ENCODE results near the gene BCL2L13. TPM values are rescaled to one million over a fixed set of nuclear protein-coding genes. Genes with fewer than 3 reads are reported as not detected.
A peak's percentile ranks its signal among the peaks of the same experiment; 100 is the strongest.

BCL2L13 gene
- total and polyA plus RNA-seq, 4 experiments from 2014 or later = 28.3 to 39.2 (median 32.8) TPM

- H3K4me3 ChIP-seq (ENCODE audit: low read length in 2 of 2) = no peak overlapping the region
- peaks cover 17 to 34% of the 10 kb centered on the region in 2 donors for H3K36me3 Mint-ChIP-seq
- intact Hi-C loops (cut with micrococcal nuclease) = no loop called here
- CTCF ChIA-PET (ENCODE audit: partially characterized antibody) = interaction anchor here (2.8 kb wide), 1 partner anchor 17 kb away, joined by 9 read pairs; no protein-coding TSS in a partner anchor
- DNase-seq = no peak
- H3K4me1 ChIP-seq (ENCODE audit: insufficient read depth, low read length) = peaks cover 10% of the 10 kb centered on the region
- no peaks in the 10 kb centered on the region for H3K9me3 ChIP-seq (ENCODE audit: control insufficient read depth in 1 of 2, low read length in 2 of 2)
- no peaks in the 10 kb centered on the region for H3K27me3 Mint-ChIP-seq
- no peaks in the 10 kb centered on the region for H3K9me3 Mint-ChIP-seq
- no peaks in the 10 kb centered on the region for H3K27me3 ChIP-seq (ENCODE audit: insufficient read depth, low read length)
- H3K36me3 ChIP-seq (ENCODE audit: insufficient read depth, low read length) = peaks cover 18% of the 10 kb centered on the region
- no peak overlapping the region for H3K4me3 Mint-ChIP-seq
- H3K4me1 Mint-ChIP-seq = peaks cover 11 to 27% (median 15%) of the 10 kb centered on the region in 4 donors
- H3K27ac ChIP-seq (ENCODE audit: low read depth, low read length) = no peak overlapping the region
- peak overlapping the region in 3 of 7 donors; percentile 2 to 25 (median 23) for H3K27ac Mint-ChIP-seq
- POLR2A ChIA-PET (ENCODE audit: partially characterized antibody) = no interaction called here
Observed at GRCh38 chr22:17725500-17725796, 86.9 kb downstream of the BCL2L13 start.

- H3K27me3 Mint-ChIP-seq = no peaks in the 10 kb centered on the region
- DNase-seq = no peak
- peaks cover 11 to 27% (median 15%) of the 10 kb centered on the region in 4 donors for H3K4me1 Mint-ChIP-seq
- peak overlapping the region in 2 of 8 donors; percentile 2 to 63 for H3K4me3 Mint-ChIP-seq
- Histone ChIP-seq H3K9me3 (ENCODE audit: control insufficient read depth in 1 of 2, low read length in 2 of 2) (no peaks in the 10 kb centered on the region), H3K27me3 (ENCODE audit: insufficient read depth, low read length) (no peaks in the 10 kb centered on the region), H3K27ac (ENCODE audit: low read depth, low read length) (no peak overlapping the region), H3K4me1 (ENCODE audit: insufficient read depth, low read length) (peaks cover 10% of the 10 kb centered on the region), H3K36me3 (ENCODE audit: insufficient read depth, low read length) (peaks cover 18% of the 10 kb centered on the region), H3K4me3 (ENCODE audit: low read length in 2 of 2) (no peak overlapping the region)
- intact Hi-C loops (cut with micrococcal nuclease) = no loop called here
- CTCF ChIA-PET (ENCODE audit: partially characterized antibody) = no interaction called here
- H3K36me3 Mint-ChIP-seq = peaks cover 17 to 39% of the 10 kb centered on the region in 2 donors
- no peaks in the 10 kb centered on the region for H3K9me3 Mint-ChIP-seq
- POLR2A ChIA-PET (ENCODE audit: partially characterized antibody) = no interaction called here
- peak overlapping the region; percentile 59 to 87 (median 67) for H3K27ac Mint-ChIP-seq
Observed at GRCh38 chr22:17726006-17726927, 87.7 kb downstream of the BCL2L13 start.

GRCh38 chr22:17726928-17727897, 88.7 kb downstream of the BCL2L13 start:
- Histone ChIP-seq H3K36me3 (ENCODE audit: insufficient read depth, low read length) (peaks cover 18% of the 10 kb centered on the region), H3K4me1 (ENCODE audit: insufficient read depth, low read length) (peaks cover 10% of the 10 kb centered on the region), H3K27ac (ENCODE audit: low read depth, low read length) (no peak overlapping the region), H3K27me3 (ENCODE audit: insufficient read depth, low read length) (no peaks in the 10 kb centered on the region), H3K4me3 (ENCODE audit: low read length in 2 of 2) (no peak overlapping the region), H3K9me3 (ENCODE audit: control insufficient read depth in 1 of 2, low read length in 2 of 2) (no peaks in the 10 kb centered on the region)
- Mint-ChIP-seq H3K36me3 (peaks cover 17 to 46% of the 10 kb centered on the region in 2 donors), H3K27me3 (no peaks in the 10 kb centered on the region), H3K4me1 (peaks cover 11 to 27% (median 15%) of the 10 kb centered on the region in 4 donors), H3K9me3 (no peaks in the 10 kb centered on the region), H3K4me3 (peak overlapping the region in 1 of 8 donors; percentile 2), H3K27ac (peak overlapping the region; percentile 59 to 88 (median 67))
- POLR2A ChIA-PET (ENCODE audit: partially characterized antibody) = no interaction called here
- no peak for DNase-seq
- CTCF ChIA-PET (ENCODE audit: partially characterized antibody) = interaction anchor here (1.0 kb wide), 1 partner anchor 16 kb away, joined by 3 read pairs; no protein-coding TSS in a partner anchor
- intact Hi-C loops (cut with micrococcal nuclease) = no loop called here

GRCh38 chr22:17728786-17729185, 90.2 kb downstream of the BCL2L13 start:
- peaks cover 24% of the 10 kb centered on the region for H3K36me3 ChIP-seq (ENCODE audit: insufficient read depth, low read length)
- H3K27me3 Mint-ChIP-seq = no peaks in the 10 kb centered on the region
- no peak for DNase-seq
- ChIA-PET CTCF (ENCODE audit: partially characterized antibody) (no interaction called here), POLR2A (ENCODE audit: partially characterized antibody) (no interaction called here)
- peaks cover 14 to 24% (median 18%) of the 10 kb centered on the region in 4 donors for H3K4me1 Mint-ChIP-seq
- H3K27ac ChIP-seq (ENCODE audit: low read depth, low read length) = no peak overlapping the region
- intact Hi-C loops (cut with micrococcal nuclease) = no loop called here
- no peak overlapping the region for H3K27ac Mint-ChIP-seq
- H3K9me3 ChIP-seq (ENCODE audit: control insufficient read depth in 1 of 2, low read length in 2 of 2) = no peaks in the 10 kb centered on the region
- H3K4me1 ChIP-seq (ENCODE audit: insufficient read depth, low read length) = peaks cover 10% of the 10 kb centered on the region
- no peak overlapping the region for H3K4me3 Mint-ChIP-seq
- H3K27me3 ChIP-seq (ENCODE audit: insufficient read depth, low read length) = no peaks in the 10 kb centered on the region
- H3K9me3 Mint-ChIP-seq = no peaks in the 10 kb centered on the region
- peaks cover 11 to 58% of the 10 kb centered on the region in 2 donors for H3K36me3 Mint-ChIP-seq
- H3K4me3 ChIP-seq (ENCODE audit: low read length in 2 of 2) = no peak overlapping the region

GRCh38 chr22:17729561-17729960, 91.0 kb downstream of the BCL2L13 start:
- Mint-ChIP-seq H3K9me3 (no peaks in the 10 kb centered on the region), H3K27me3 (no peaks in the 10 kb centered on the region), H3K36me3 (peaks cover 11 to 65% of the 10 kb centered on the region in 2 donors), H3K27ac (peak overlapping the region in 4 of 7 donors; percentile 18 to 89 (median 30)), H3K4me1 (peaks cover 19 to 32% (median 25%) of the 10 kb centered on the region in 4 donors), H3K4me3 (no peak overlapping the region)
- Histone ChIP-seq H3K36me3 (ENCODE audit: insufficient read depth, low read length) (peaks cover 24% of the 10 kb centered on the region), H3K27ac (ENCODE audit: low read depth, low read length) (no peak overlapping the region), H3K9me3 (ENCODE audit: control insufficient read depth in 1 of 2, low read length in 2 of 2) (no peaks in the 10 kb centered on the region), H3K4me1 (ENCODE audit: insufficient read depth, low read length) (peaks cover 17% of the 10 kb centered on the region), H3K27me3 (ENCODE audit: insufficient read depth, low read length) (no peaks in the 10 kb centered on the region), H3K4me3 (ENCODE audit: low read length in 2 of 2) (no peak overlapping the region)
- ChIA-PET POLR2A (ENCODE audit: partially characterized antibody) (no interaction called here), CTCF (ENCODE audit: partially characterized antibody) (no interaction called here)
- intact Hi-C loops (cut with micrococcal nuclease) = no loop called here
- DNase-seq = no peak

GRCh38 chr22:17732251-17732854, 93.8 kb downstream of the BCL2L13 start:
- peaks cover 7% of the 10 kb centered on the region for H3K4me1 ChIP-seq (ENCODE audit: insufficient read depth, low read length)
- no peak overlapping the region for H3K4me3 ChIP-seq (ENCODE audit: low read length in 2 of 2)
- H3K27me3 Mint-ChIP-seq = no peaks in the 10 kb centered on the region
- H3K27ac ChIP-seq (ENCODE audit: low read depth, low read length) = no peak overlapping the region
- ChIA-PET POLR2A (ENCODE audit: partially characterized antibody) (no interaction called here), CTCF (ENCODE audit: partially characterized antibody) (interaction anchor here (1.9 to 2.6 kb wide), 2 partner anchors 9 to 10 kb away, joined by 7 to 12 read pairs; no protein-coding TSS in a partner anchor)
- no peaks in the 10 kb centered on the region for H3K9me3 Mint-ChIP-seq
- no peak overlapping the region for H3K4me3 Mint-ChIP-seq
- H3K4me1 Mint-ChIP-seq = peaks cover 10 to 19% (median 14%) of the 10 kb centered on the region in 4 donors
- H3K27me3 ChIP-seq (ENCODE audit: insufficient read depth, low read length) = no peaks in the 10 kb centered on the region
- intact Hi-C loops (cut with micrococcal nuclease) = no loop called here
- H3K9me3 ChIP-seq (ENCODE audit: control insufficient read depth in 1 of 2, low read length in 2 of 2) = no peaks in the 10 kb centered on the region
- H3K36me3 Mint-ChIP-seq = peaks cover under 1 to 71% of the 10 kb centered on the region in 2 donors
- peaks cover 24% of the 10 kb centered on the region for H3K36me3 ChIP-seq (ENCODE audit: insufficient read depth, low read length)
- H3K27ac Mint-ChIP-seq = peak overlapping the region in 6 of 7 donors; percentile 43 to 86 (median 62)
- no peak for DNase-seq
